K562 (cell line): ENCODE results near the gene ELFN2. TPM values are rescaled to one million over a fixed set of nuclear protein-coding genes. Genes with fewer than 3 reads are reported as not detected.

Experiments
- ATAC-seq: fragments of 200-7000 bp; cut with Tn5 transposase; 3 replicates; pipeline ENCODE4 v1.9.1; 2020; ENCODE audit warnings: moderate library complexity
- BruUV-seq: library from RNA; stranded (reverse); fragments of 400-500 nt; replicated peaks from 2 replicates; lab custom pipeline; 2021; lab: Mats Ljungman, UMichigan
- CTCF ChIA-PET: fragments of 300-600 bp; formaldehyde crosslinking; extraction: SDS; loops from one replicate; lab custom pipeline; 2021; ENCODE audit warnings: low intra/inter-chr PET ratio; lab: Yijun Ruan, JAX
- POLR2A ChIA-PET: fragments of 300-600, 350-650 bp; sonication (Branson Sonifier 250); formaldehyde crosslinking; extraction: SDS; loops from one replicate; lab custom pipeline; 2021; ENCODE audit warnings: antibody characterized with exemption, inconsistent platforms; lab: Yijun Ruan, JAX
- DNase-seq, 4 experiments: peaks; one replicate each; pipeline versions ENCODE4 v3.0.0 to v3.0.0-alpha.2; 2011 to 2018; ENCODE audit warnings: low spot score in 3 of 4, mixed read lengths in 3 of 4; ENCODE audit errors: extremely low read depth in 1 of 4
- FAIRE-seq: peaks from 2 replicates; lab custom pipeline; 2011; peaks lifted over from hg19 to GRCh38; lab: Jason Lieb, UNC
- H2AFZ ChIP-seq: 2 replicates; pipeline ENCODE4 v1.6.0; 2011; ENCODE audit warnings: low read depth, low read length, control low read depth, inconsistent platforms
- H3K27ac ChIP-seq: fragments of 200-600 bp; 3 replicates; pipeline ENCODE4 v1.8.0; 2011; ENCODE audit warnings: low read depth, mild to moderate bottlenecking, control low read depth, inconsistent platforms, low read length, moderate library complexity, mixed read lengths; ENCODE audit errors: extremely low read depth
- H3K27me3 ChIP-seq, 2 experiments: fragments of 300-600 bp in 1 of 2; 2 replicates in 1 of 2; 3 replicates in 1 of 2; pipeline versions ENCODE4 v1.6.0 to v1.8.0; 2011; ENCODE audit warnings: inconsistent platforms in 2 of 2, low read length in 2 of 2, mild to moderate bottlenecking in 1 of 2, mixed read lengths in 1 of 2, moderate library complexity in 1 of 2; ENCODE audit not compliant: control insufficient read depth in 2 of 2, insufficient read depth in 2 of 2
- H3K36me3 ChIP-seq: fragments of 300-600 bp; 3 replicates; pipeline ENCODE4 v1.8.0; 2011; ENCODE audit warnings: mild to moderate bottlenecking, low read length, inconsistent platforms; ENCODE audit not compliant: control insufficient read depth, insufficient read depth
- H3K4me1 ChIP-seq, 2 experiments: fragments of 200-600 bp in 1 of 2; replicated peaks in 1 of 2; 2 replicates in 1 of 2; 3 replicates in 1 of 2; pipeline versions ENCODE4 v1.5.1 to v1.8.0; 2011; ENCODE audit warnings: inconsistent platforms in 2 of 2, low read length in 2 of 2, mild to moderate bottlenecking in 1 of 2, mixed read lengths in 1 of 2, moderate library complexity in 1 of 2; ENCODE audit not compliant: control insufficient read depth in 2 of 2, insufficient read depth in 2 of 2
- H3K4me2 ChIP-seq: 2 replicates; pipeline ENCODE4 v1.6.1; 2011; ENCODE audit warnings: low read length, control low read depth, inconsistent platforms, mixed read lengths; ENCODE audit not compliant: insufficient read depth
- H3K4me3 ChIP-seq: fragments of 200-600 bp; sonication (generic), shearing (Covaris generic); 2 replicates; pipeline ENCODE4 v1.5.1; 2016; ENCODE audit warnings: control low read depth, inconsistent platforms
- H3K79me2 ChIP-seq: fragments of 200-600 bp; 3 replicates; pipeline ENCODE4 v1.8.0; 2011; ENCODE audit warnings: low read length, inconsistent platforms; ENCODE audit not compliant: control insufficient read depth, insufficient read depth
- H3K9ac ChIP-seq, 2 experiments: 2 replicates each; pipeline versions ENCODE4 v1.6.0 to v1.6.1; 2011; ENCODE audit warnings: low read depth in 2 of 2, low read length in 2 of 2, control low read depth in 1 of 2, inconsistent platforms in 1 of 2, mild to moderate bottlenecking in 1 of 2, mixed read lengths in 1 of 2; ENCODE audit not compliant: insufficient read depth in 1 of 2
- H3K9me1 ChIP-seq: one replicate; pipeline ENCODE4 v1.6.0; 2011; ENCODE audit warnings: inconsistent platforms, mild to moderate bottlenecking, low read length, moderate library complexity; ENCODE audit not compliant: control insufficient read depth, insufficient read depth
- H3K9me3 ChIP-seq: replicated peaks from 2 replicates; pipeline ENCODE4 v1.5.1; 2011; ENCODE audit warnings: low read depth, low read length, inconsistent platforms; ENCODE audit not compliant: control insufficient read depth, insufficient read depth
- H4K20me1 ChIP-seq: replicated peaks from 2 replicates; pipeline ENCODE4 v1.6.1; 2011; ENCODE audit warnings: low read length, inconsistent platforms, mixed read lengths; ENCODE audit not compliant: control insufficient read depth, insufficient read depth
- RBM25 ChIP-seq: fragments of 200-400 bp; formaldehyde crosslinking; IDR thresholded peaks from 2 replicates; pipeline ENCODE4 v1.6.1; 2018; ENCODE audit warnings: low read length, low read depth, moderate library complexity; ENCODE audit not compliant: severe bottlenecking
- ZBTB26 ChIP-seq: fragments of 450-650 bp; formaldehyde crosslinking; IDR thresholded peaks from 2 replicates; pipeline ENCODE4 v1.4.0; 2022; ENCODE audit warnings: missing genetic modification characterization
- ZNF316 ChIP-seq: fragments of 450-650 bp; IDR thresholded peaks from 2 replicates; pipeline ENCODE4 v1.6.1; 2016
- ZNF324 ChIP-seq: fragments of 250-450 bp; sonication (Bioruptor Pico); IDR thresholded peaks from 2 replicates; pipeline ENCODE4 v1.4.0; 2020; ENCODE audit warnings: mild to moderate bottlenecking
- ZNF395 ChIP-seq: fragments of 200-800 bp; sonication (Bioruptor generic); IDR thresholded peaks from 2 replicates; pipeline ENCODE4 v1.6.1; 2017; ENCODE audit warnings: missing genetic modification characterization, missing compliant biosample characterization
- ZNF766 ChIP-seq: fragments of 200-800 bp; sonication (Bioruptor generic); conservative IDR thresholded peaks from 2 replicates; pipeline ENCODE4 v1.6.1; 2016; ENCODE audit warnings: missing genetic modification characterization, missing compliant biosample characterization
- ZNF780A ChIP-seq: fragments of 250-450 bp; sonication (Bioruptor Pico); IDR thresholded peaks from 2 replicates; pipeline ENCODE4 v1.5.0; 2021; ENCODE audit warnings: mild to moderate bottlenecking
- WGBS: fragments of 100-300 bp; shearing (Covaris generic); methylation state at CpG from one replicate; pipeline ENCODE4 v1.1.6; 2016; ENCODE audit warnings: low coverage, mixed read lengths; ENCODE audit not compliant: insufficient coverage; ENCODE audit errors: missing lambda C conversion rate; 5-methylcytosine and 5-hydroxymethylcytosine counted together
- in situ Hi-C: fragments of 300-500 bp; cut with MboI; formaldehyde crosslinking; loops from 4 replicates; pipeline ENCODE4 v1.15.0; 2018; ENCODE audit warnings: inconsistent platforms, mixed read lengths
- intact Hi-C: fragments of 100-400 bp; cut with micrococcal nuclease; formaldehyde crosslinking; loops from 2 replicates; pipeline ENCODE4 v1.14.2; 2022
- polyA plus RNA-seq, 8 experiments: library from polyadenylated mRNA; depleted of rRNA in 4 of 8; stranded (reverse) in 5 of 8; unstranded in 3 of 8; fragments of >200 nt; fragmentation: Nextera tagmentation in 2 of 8; fragmentation: Illumina TruSeq in 1 of 8; extraction: Ambion mirVana in 2 of 8; extraction: Trizol in 1 of 8; gene quantifications; 2 replicates each; pipeline versions ENCODE4 v1.2.1 to v1.2.3, GENCODE V29; 2011 to 2014; ENCODE audit warnings: inconsistent platforms in 1 of 8, missing spikeins in 1 of 8
- total RNA-seq, 7 experiments: library from RNA; depleted of rRNA in 6 of 7; stranded (reverse); fragments of >200 nt in 6 of 7; fragmentation: Illumina TruSeq in 2 of 7; extraction: Trizol in 2 of 7; gene quantifications; 2 replicates each; pipeline versions ENCODE4 v1.2.1 to v1.2.3, GENCODE V29; 2011 to 2021; ENCODE audit warnings: low replicate concordance in 1 of 7

The ELFN2 gene
- total and polyA plus RNA-seq, 9 of the 15 experiments (the other 6 are each of a cell fraction or from before 2014, with no cell fraction given), result not detected

GRCh38 chr22:37427711-37428635 lies 694 bp upstream of the ELFN2 start:
- TF ChIP-seq ZNF780A (CRISPR knock-in tag) (no peak), ZNF395 (CRISPR knock-in tag) (no peak), ZBTB26 (CRISPR knock-in tag) (no peak), ZNF324 (CRISPR knock-in tag) (no peak), ZNF766 (CRISPR knock-in tag) (no peak), ZNF316 (no peak), RBM25 (peak; percentile 21)
- TF ChIP-seq, all 486 proteins: peak for 1
- DNase-seq, result no peak
- Histone ChIP-seq H2AFZ (no peak overlapping the region), H3K4me3 (no peak overlapping the region), H3K9me1 (no peaks in the 10 kb centered on the region), H3K9ac (no peak overlapping the region), H3K27me3 (peaks cover 7 to 54% of the 10 kb centered on the region in 2 experiments; a peak in 4 of 5 replicates), H4K20me1 (peaks cover 6% of the 10 kb centered on the region), H3K27ac (no peak overlapping the region), H3K79me2 (no peaks in the 10 kb centered on the region), H3K36me3 (no peaks in the 10 kb centered on the region), H3K4me1 (peaks cover 0 to 15% of the 10 kb centered on the region in 2 experiments; a peak in 2 of 5 replicates), H3K9me3 (no peaks in the 10 kb centered on the region), H3K4me2 (no peak overlapping the region)
- no TSS peak for BruUV-seq
- WGBS, result 10% methylated on average over 6 of the region's 59 CpGs
- FAIRE-seq, result no peak
- in situ Hi-C loops (no loop called here), intact Hi-C loops (loop anchor here (2.0 kb wide), 1 partner anchor 111 kb away; no protein-coding TSS in a partner anchor)
- ChIA-PET POLR2A (no interaction called here), CTCF (interaction anchor here (2.0 kb wide), 1 partner anchor 161 kb away, joined by 5 read pairs; no protein-coding TSS in a partner anchor)
- no peak for ATAC-seq
